Measurements from ENCODE around the gene GAL3ST1. TPM values are rescaled to one million over a fixed set of nuclear protein-coding genes. Genes with fewer than 3 reads are reported as not detected.
"Not testable (repeated sequence)": the region's sequence is repeated elsewhere in the genome, so short reads cannot be mapped to it uniquely, and the experiment has no call there.

The GAL3ST1 gene
- total RNA-seq, 2 experiments from 2014 or later: not detected

DNA sequence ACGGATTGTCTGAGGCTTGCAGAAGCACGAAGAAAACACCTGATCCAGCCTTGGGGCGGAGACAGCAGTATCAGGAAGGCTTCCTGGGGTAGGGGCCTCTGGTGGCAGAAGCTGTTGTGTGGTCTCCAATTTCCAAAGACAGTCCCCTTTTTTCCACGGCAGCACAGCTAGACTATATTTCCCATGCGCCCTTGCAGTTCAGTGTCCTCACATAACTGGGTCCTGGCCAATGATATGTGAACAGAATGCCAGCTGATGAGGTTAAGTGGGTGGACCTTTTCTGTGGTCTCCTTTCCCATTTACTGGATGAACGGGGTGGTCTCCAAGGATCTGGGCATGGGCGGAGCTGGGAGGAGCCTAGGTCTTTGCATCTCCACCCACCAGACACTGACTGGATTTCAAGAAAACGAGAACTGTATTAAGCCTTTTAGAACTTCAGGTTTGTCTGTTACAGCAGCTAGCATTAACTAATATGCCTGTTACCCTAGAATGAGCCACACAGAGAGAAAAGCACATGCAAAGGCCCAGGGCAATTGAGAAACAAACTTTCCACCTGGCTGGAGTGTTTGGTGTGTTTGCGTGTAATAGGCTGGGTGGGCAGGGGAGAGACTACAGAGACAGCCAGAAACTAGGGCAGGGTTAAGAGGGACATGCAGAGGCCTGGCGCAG, 6.2 kb downstream of the GAL3ST1 start:
- no peaks in the 10 kb centered on the region for H3K4me1 Mint-ChIP-seq
- H3K27me3 Mint-ChIP-seq: peaks cover 18% of the 10 kb centered on the region
- no peak overlapping the region for H3K4me3 Mint-ChIP-seq
- no peak for DNase-seq
- H3K36me3 Mint-ChIP-seq: no peaks in the 10 kb centered on the region
- no peaks in the 10 kb centered on the region for H3K9me3 Mint-ChIP-seq (ENCODE audit: low read depth)
- CTCF ChIA-PET: no interaction called here
- ATAC-seq: no peak
- no peak overlapping the region for H3K27ac Mint-ChIP-seq

DNA sequence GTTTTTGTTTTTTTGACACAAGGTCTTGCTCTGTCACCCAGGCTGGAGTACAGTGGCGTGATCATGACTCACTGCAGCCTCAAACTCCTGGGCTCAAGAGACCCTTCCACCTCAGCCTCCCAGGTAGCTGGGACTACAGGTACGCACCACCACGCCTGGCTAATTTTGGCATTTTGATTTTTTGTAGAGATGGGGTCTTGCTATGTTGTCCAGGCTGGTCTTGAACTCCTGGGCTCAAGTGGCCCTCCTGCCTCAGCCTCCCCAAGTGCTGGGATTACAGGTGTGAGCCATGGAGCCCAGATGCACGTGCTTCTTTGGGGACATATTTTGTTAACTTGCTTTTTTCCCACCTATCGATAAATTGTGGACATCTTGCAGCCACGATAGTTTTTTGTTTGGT, 7.2 kb downstream of the GAL3ST1 start:
- H3K9me3 Mint-ChIP-seq (ENCODE audit: low read depth); ATAC-seq; CTCF ChIA-PET; H3K36me3 Mint-ChIP-seq; DNase-seq; H3K4me3 Mint-ChIP-seq; H3K27ac Mint-ChIP-seq; H3K4me1 Mint-ChIP-seq: not testable (repeated sequence)
- peaks cover 17% of the 10 kb centered on the region for H3K27me3 Mint-ChIP-seq

DNA sequence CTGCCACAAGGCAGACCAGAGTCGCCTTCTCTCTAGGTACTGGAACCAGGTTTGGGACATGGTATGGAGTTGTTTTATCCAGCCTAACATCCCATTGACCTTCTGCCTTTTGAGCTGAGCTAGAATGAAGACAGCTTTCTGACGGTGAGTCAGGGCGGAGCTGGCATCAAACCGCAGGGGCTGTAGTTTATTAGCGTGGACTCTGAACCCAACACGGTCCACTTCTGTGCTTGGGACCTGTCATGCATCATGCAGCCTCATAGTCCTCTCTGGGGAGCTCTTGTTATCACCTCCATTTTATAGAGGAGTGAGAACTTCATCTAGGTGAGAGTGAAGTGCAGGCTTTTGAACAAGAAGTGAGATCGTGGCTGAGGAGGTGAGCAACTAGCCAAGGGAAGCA, 8.3 kb downstream of the GAL3ST1 start:
- DNase-seq (no peak), ATAC-seq (no peak)
- no peaks in the 10 kb centered on the region for H3K4me1 Mint-ChIP-seq
- peaks cover 17% of the 10 kb centered on the region for H3K27me3 Mint-ChIP-seq
- H3K9me3 Mint-ChIP-seq (ENCODE audit: low read depth): no peaks in the 10 kb centered on the region
- CTCF ChIA-PET: no interaction called here
- H3K4me3 Mint-ChIP-seq: no peak overlapping the region
- H3K36me3 Mint-ChIP-seq: no peaks in the 10 kb centered on the region
- no peak overlapping the region for H3K27ac Mint-ChIP-seq

DNA sequence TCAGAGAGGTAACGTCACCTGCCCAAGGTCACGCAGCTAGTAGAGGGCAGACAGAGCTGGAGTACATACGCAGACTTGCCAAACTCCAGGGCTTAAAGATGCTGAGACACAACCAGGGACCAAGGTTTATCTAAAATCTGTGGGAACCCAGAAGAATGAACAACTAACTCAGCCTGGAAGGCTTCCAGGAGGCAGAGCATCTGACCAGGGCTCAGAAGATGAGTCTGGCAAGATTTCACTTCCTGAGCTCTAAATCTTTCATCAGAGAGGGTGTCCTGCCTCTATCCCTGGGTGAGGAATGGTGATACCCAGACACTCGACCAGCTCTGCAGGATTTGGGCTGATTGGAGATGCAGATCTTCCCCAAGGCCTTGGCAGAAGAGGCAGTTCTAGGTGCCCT, 9.1 kb downstream of the GAL3ST1 start:
- DNase-seq: no peak
- no peaks in the 10 kb centered on the region for H3K36me3 Mint-ChIP-seq
- H3K4me3 Mint-ChIP-seq: no peak overlapping the region
- no peak overlapping the region for H3K27ac Mint-ChIP-seq
- no peak for ATAC-seq
- CTCF ChIA-PET: no interaction called here
- no peaks in the 10 kb centered on the region for H3K9me3 Mint-ChIP-seq (ENCODE audit: low read depth)
- peaks cover 17% of the 10 kb centered on the region for H3K27me3 Mint-ChIP-seq
- no peaks in the 10 kb centered on the region for H3K4me1 Mint-ChIP-seq

DNA sequence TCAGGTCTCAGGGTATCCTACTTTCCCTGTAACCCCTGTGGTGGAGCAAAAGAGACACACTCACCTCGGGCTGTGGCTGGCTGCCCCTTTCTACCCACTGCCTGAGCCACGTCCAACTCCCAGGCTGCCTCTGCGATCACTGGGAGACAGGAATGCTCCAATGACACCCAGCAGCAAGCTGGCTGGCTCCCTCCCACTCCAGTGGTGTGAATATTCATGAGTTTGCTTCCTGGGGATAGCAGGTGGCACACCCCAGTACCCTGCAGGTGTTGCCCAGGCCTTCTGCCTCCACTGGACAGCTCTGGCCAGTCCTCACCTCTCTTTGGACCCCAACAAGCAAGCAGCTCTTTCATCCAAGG, 9.7 kb downstream of the GAL3ST1 start:
- CTCF ChIA-PET: no interaction called here

DNA sequence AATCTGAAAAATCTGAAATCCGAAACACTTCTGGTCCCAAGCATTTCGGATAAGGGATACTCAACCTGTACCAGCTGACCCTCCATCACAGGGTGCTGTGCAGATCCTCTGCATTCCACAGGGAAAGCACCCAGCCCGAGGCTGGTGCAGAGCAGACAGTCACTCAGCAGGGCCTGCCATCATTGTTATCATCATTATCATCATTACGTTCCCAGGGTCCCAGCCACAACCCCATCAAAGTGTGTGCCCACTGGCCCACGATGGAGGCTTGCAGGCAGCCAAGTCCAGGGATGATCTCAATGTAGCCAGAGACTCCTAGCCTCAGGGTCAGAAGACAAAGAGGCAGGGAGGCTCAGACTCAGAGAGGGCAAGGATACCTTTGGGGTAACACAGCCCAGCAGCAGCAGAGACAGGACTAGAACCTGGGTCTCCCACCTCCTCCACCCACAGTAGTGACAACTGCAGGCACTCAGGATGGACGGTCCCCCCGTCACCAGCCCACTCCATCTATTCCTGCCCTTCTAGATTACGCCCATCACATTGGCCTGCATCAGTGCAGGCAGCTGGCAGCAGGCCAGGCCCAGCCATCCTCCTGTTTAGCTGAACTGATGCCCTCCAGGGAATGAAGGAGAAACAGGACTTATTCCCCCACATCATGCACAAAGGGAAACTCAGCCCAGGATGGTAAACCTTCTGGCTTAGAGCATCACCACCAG, 10.3 kb downstream of the GAL3ST1 start:
- ATAC-seq: no peak
- Mint-ChIP-seq H3K4me1 (no peaks in the 10 kb centered on the region), H3K36me3 (no peaks in the 10 kb centered on the region), H3K27me3 (peaks cover 12% of the 10 kb centered on the region), H3K9me3 (ENCODE audit: low read depth) (no peaks in the 10 kb centered on the region), H3K27ac (no peak overlapping the region), H3K4me3 (no peak overlapping the region)
- CTCF ChIA-PET: no interaction called here
- no peak for DNase-seq

More for the DNA sequence above, 9.7 kb downstream of the GAL3ST1 start:
- DNase-seq: no peak
- Mint-ChIP-seq H3K36me3 (no peaks in the 10 kb centered on the region), H3K27ac (no peak overlapping the region), H3K4me1 (no peaks in the 10 kb centered on the region), H3K4me3 (no peak overlapping the region), H3K9me3 (ENCODE audit: low read depth) (no peaks in the 10 kb centered on the region), H3K27me3 (peaks cover 17% of the 10 kb centered on the region)
- ATAC-seq: no peak

DNA sequence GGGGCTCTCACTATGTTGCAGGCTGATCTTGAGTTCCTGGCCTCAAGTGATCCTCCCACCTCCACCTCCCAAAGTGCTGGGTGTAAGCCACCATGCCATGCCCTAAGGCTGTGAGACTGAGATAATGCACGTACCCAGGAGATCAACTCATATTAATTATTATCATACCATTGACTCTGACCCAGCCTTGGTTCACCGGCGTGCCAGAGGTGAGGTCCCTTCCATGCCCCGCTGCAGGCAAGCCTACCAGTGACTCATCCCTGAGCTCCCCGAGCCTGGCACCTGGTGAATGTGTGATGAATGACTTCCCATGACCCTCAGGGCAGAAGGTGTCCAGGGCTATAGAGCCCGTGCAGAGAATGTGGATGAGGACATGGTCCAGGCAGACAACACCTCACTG, 12.1 kb downstream of the GAL3ST1 start:
- Mint-ChIP-seq H3K9me3 (ENCODE audit: low read depth) (no peaks in the 10 kb centered on the region), H3K27me3 (peaks cover 7% of the 10 kb centered on the region), H3K4me3 (no peak overlapping the region), H3K36me3 (no peaks in the 10 kb centered on the region), H3K27ac (no peak overlapping the region), H3K4me1 (no peaks in the 10 kb centered on the region)
- ATAC-seq (no peak), DNase-seq (no peak)
- CTCF ChIA-PET: no interaction called here

DNA sequence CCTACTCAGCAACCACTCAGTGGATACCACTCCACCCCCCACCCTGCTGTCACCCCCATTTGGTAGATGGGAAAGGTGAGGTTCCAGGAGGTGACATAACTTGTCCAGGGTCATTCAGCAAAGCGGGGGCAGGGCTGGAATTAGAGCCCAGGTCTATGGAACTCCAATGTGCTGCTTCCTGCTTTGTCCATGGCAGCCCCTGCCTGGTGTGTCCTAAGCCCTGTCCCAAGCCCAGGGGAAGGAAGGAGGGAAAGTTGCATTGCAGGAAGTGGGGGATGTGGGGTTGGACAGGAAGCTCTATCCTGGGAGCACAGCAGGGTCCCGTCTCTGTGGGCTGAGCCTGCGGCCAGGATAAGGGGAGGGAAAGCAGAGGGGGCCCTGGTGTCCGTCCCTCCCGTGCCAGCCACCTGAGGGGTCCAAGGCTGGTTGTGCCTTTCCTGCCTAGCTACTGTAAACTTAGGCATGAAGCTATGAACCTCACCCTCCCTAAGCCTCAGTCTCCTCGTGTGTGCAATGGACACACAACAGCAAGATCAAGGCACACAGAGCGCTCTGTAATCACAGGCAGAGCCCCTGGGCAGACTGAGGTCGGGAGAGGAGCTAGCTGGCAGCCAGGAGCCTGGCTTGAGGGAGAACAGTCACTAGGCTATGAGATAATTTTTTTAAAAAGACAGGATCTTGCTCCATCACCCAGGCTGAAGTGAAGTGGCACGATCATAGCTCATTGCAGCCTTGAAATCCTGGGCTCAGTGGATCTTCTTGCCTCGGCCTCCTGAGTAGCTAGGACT, 12.9 kb downstream of the GAL3ST1 start:
- CTCF ChIA-PET: no interaction called here
- ATAC-seq: no peak
- no peak for DNase-seq
- Mint-ChIP-seq H3K36me3 (no peaks in the 10 kb centered on the region), H3K27me3 (peaks cover 7% of the 10 kb centered on the region), H3K4me3 (no peak overlapping the region), H3K27ac (no peak overlapping the region), H3K9me3 (ENCODE audit: low read depth) (no peaks in the 10 kb centered on the region), H3K4me1 (no peaks in the 10 kb centered on the region)

DNA sequence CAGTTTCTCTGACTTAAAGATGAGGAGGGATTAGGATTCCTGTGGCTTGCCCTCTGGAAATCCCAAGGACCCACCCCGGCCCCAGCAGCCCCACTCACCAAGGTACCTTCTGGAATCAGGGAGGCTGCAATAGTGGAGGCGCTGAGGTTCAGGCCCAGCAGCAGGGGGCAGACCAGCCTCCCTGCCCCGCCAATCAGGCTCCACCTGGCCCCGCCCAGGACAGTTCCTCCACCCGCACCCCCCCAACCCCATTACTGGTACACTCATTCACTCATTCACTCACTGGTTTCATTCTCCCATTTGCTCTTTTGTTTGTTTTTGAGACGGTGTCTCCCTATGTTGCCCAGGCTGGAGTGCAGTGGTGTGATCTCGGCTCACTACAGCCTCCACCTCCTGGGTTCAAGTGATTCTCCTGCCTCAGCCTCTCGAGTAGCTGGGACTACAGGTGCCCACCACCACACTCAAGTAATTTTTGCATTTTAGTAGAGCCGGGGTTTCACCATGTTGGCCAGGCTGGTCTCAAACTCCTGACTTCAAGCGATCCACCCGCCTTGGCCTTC, 13.7 kb downstream of the GAL3ST1 start:
- H3K36me3 Mint-ChIP-seq; H3K27ac Mint-ChIP-seq; H3K4me1 Mint-ChIP-seq; H3K9me3 Mint-ChIP-seq (ENCODE audit: low read depth); H3K4me3 Mint-ChIP-seq; H3K27me3 Mint-ChIP-seq; CTCF ChIA-PET: not testable (repeated sequence)
- peak; percentile 47 for DNase-seq
- ATAC-seq: peak; percentile 58

DNA sequence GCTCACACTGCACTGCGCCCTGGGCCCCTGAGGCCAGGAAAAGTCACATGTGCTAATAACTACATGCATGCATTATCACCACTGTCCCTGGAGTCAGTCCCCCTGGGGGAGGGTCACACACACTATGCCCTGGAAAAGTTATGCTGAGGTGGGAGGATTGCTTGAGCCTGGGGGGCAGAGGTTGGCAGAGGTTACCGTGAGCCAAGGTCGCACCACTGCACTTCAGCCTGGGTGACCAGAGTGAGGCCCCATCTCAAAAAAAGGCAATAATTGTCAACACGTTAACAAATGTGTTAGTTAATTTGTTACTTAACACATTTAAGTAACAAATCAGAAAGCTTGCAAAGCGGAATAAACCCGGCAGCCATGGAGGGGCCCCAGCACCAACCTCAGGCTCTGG, 14.6 kb downstream of the GAL3ST1 start:
- no peaks in the 10 kb centered on the region for H3K4me1 Mint-ChIP-seq
- no peak overlapping the region for H3K27ac Mint-ChIP-seq
- CTCF ChIA-PET: no interaction called here
- no peaks in the 10 kb centered on the region for H3K36me3 Mint-ChIP-seq
- H3K27me3 Mint-ChIP-seq: no peaks in the 10 kb centered on the region
- no peak overlapping the region for H3K4me3 Mint-ChIP-seq
- ATAC-seq (no peak), DNase-seq (no peak)
- no peaks in the 10 kb centered on the region for H3K9me3 Mint-ChIP-seq (ENCODE audit: low read depth)

DNA sequence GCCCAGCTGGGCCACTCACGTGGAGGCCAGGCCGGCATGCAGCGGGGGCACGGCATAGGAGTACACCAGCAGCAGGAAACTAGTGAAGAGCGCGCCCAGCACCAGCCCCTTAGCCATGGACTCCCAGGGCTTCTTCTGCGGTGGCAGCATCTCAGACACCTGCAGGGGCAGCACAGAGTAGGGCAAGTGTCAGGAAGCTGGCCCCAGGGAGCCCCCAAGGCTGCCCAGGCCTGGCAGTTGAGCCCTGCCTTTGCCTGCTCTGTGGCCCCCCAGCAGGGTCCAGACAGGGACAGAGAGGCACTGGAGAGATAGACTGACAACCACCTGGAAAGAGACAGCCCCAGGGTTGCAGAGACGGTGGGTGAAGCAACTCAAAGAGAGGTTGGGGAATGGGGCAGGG, 17.2 kb downstream of the GAL3ST1 start:
- CTCF ChIA-PET: no interaction called here
- Mint-ChIP-seq H3K4me1 (no peaks in the 10 kb centered on the region), H3K27me3 (no peaks in the 10 kb centered on the region), H3K4me3 (no peak overlapping the region), H3K27ac (no peak overlapping the region), H3K9me3 (ENCODE audit: low read depth) (no peaks in the 10 kb centered on the region), H3K36me3 (no peaks in the 10 kb centered on the region)
- ATAC-seq: no peak
- DNase-seq: no peak

DNA sequence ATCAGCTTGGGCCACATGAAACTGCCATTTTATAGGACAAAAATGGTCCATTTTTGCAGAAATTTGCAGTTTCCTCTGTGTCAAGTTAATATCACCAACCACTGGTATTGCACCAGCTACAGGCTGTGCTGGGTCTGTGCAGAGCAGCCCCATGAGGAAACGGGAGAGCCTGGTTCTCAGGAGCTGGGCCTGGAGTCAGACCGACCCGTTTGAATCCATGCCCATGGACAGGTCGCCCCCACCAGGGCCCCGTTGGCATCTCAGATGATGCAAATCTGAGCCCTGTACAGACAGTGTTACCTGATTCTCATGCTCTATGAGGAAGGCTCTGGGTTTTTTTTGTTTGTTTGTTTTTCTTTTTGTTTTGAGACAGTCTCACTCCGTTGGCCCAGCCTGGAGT, 18.1 kb downstream of the GAL3ST1 start:
- H3K9me3 Mint-ChIP-seq (ENCODE audit: low read depth): no peaks in the 10 kb centered on the region
- no peak overlapping the region for H3K27ac Mint-ChIP-seq
- H3K4me1 Mint-ChIP-seq: no peaks in the 10 kb centered on the region
- H3K27me3 Mint-ChIP-seq: no peaks in the 10 kb centered on the region
- CTCF ChIA-PET: no interaction called here
- no peak for DNase-seq
- no peak overlapping the region for H3K4me3 Mint-ChIP-seq
- no peak for ATAC-seq
- no peaks in the 10 kb centered on the region for H3K36me3 Mint-ChIP-seq

DNA sequence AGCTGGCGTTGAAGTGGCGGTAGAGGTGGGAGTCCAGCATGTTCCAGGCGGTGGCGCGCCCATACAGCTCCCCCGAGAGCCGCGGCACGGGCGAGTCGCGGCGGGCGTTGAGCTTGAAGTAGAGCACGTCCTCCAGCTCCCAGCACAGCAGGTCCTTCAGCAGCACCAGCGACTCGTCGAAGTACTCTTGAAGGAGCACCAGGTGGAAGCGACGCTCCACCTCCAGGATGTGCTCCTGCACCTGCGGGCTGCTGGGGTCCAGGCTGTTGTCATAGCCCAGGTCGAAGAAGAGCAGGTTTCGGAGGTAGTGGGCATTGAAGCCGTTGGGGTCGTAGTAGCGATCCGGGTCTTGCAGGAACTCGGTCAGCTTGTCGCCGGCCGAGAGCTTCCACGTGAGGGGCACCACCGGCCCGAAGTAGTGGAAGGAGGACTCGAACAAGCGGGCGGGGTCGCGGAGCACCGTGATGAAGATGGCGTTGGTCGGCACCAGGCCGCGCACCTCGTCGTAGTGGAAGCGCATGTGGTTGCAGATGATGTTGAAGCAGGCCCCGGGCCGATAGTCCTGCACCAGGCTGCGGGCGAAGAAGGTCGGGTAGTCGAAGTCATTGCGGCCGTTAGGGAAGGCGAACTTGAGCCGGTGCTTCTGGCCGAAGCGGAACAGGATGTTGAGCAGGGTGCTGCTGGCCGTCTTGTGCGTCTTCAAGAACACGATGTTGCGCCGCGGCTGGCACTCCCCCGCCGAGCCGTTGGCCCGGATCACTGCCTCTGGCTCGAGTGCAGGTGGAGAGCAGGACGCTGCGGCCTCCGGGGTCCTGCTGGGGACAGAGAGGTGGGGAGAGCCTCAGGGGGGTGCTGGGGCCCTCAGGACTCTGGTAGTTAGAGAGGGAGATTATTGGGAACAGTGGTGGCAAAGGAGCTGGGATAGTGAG, 18.9 kb downstream of the GAL3ST1 start:
- CTCF ChIA-PET: no interaction called here
- Mint-ChIP-seq H3K27me3 (no peaks in the 10 kb centered on the region), H3K36me3 (no peaks in the 10 kb centered on the region), H3K27ac (no peak overlapping the region), H3K4me1 (no peaks in the 10 kb centered on the region), H3K9me3 (ENCODE audit: low read depth) (no peaks in the 10 kb centered on the region), H3K4me3 (no peak overlapping the region)
- DNase-seq (no peak), ATAC-seq (no peak)

All from activated CD8-positive, alpha-beta memory T cell treated with anti-CD3 and anti-CD28 coated beads, Interleukin-2, amount 10 ng/mL, durations not matched to agents 7 days and 5 days (primary cell).